Lower leg skin (tissue), 4 donors: ENCODE results near the gene GSG1L. TPM values are rescaled to one million over a fixed set of nuclear protein-coding genes. Genes with fewer than 3 reads are reported as not detected.

Experiments
- DNase-seq, 2 donors: peaks; one replicate each; pipeline ENCODE4 v3.0.0-alpha.2; 2019; ENCODE audit warnings: low spot score in 2 of 2
- H3K4me3 ChIP-seq: fragments of 200-600 bp; sonication (generic); 2 replicates; pipeline ENCODE4 v1.5.1; 2017; ENCODE audit warnings: mild to moderate bottlenecking, low read depth; ENCODE audit not compliant: poor library complexity, severe bottlenecking
- CTCF ChIP-seq, 3 donors: fragments of 450-650 bp; IDR thresholded peaks; one replicate each; pipeline ENCODE4 v1.5.1; 2016; ENCODE audit warnings: antibody characterized with exemption in 3 of 3, mild to moderate bottlenecking in 3 of 3, moderate library complexity in 2 of 3
- POLR2A ChIP-seq, 2 donors: fragments of 450-650 bp; IDR thresholded peaks; one replicate each; pipeline ENCODE4 v1.6.1; 2016 to 2017; ENCODE audit warnings: antibody characterized with exemption in 2 of 2, mild to moderate bottlenecking in 1 of 2, moderate library complexity in 1 of 2
- WGBS, 2 donors: methylation state at CpG; one replicate each; pipeline ENCODE4 v1.1.5; 2018; 5-methylcytosine and 5-hydroxymethylcytosine counted together
- intact Hi-C: fragments of 100-400 bp; cut with DNase I; formaldehyde crosslinking; loops from one replicate; pipeline ENCODE4 v1.15.0; 2023; ENCODE audit warnings: low total_unique reads
- total RNA-seq, 4 donors: library from RNA; depleted of rRNA; stranded (reverse); fragments of >200 nt; gene quantifications; one replicate each; pipeline ENCODE4 v1.1.0, GENCODE V29; 2016

GSG1L gene
- total RNA-seq, 4 donors from 2014 or later, result 0.49 to 1.1 (median 0.59) TPM; not detected in 1

- no peak for DNase-seq
- no peak for TF ChIP-seq POLR2A (IDR thresholded peaks at IDR 0.05)
- TF ChIP-seq CTCF (IDR thresholded peaks at IDR 0.05), result no peak
- intact Hi-C loops, result no loop called here
- 76 to 83% methylated on average over 3 of the region's 3 CpGs for WGBS, 2 donors
- no peak overlapping the region for H3K4me3 ChIP-seq
Observed at GRCh38 chr16:28014851-28015250, 48.7 kb downstream of the GSG1L start.

- 71 to 74% methylated on average over 2 of the region's 2 CpGs for WGBS, 2 donors
- no peak overlapping the region for H3K4me3 ChIP-seq
- intact Hi-C loops, result no loop called here
- DNase-seq, result no peak
- TF ChIP-seq POLR2A (IDR thresholded peaks at IDR 0.05) (no peak), CTCF (IDR thresholded peaks at IDR 0.05) (no peak)
Observed at GRCh38 chr16:28013878-28014277, 49.6 kb downstream of the GSG1L start.

GRCh38 chr16:28013392-28013791, 50.1 kb downstream of the GSG1L start:
- whole genome bisulfite sequencing, 2 donors, result 82 to 90% methylated on average over 6 of the region's 6 CpGs
- TF ChIP-seq CTCF (IDR thresholded peaks at IDR 0.05), result no peak
- TF ChIP-seq POLR2A (IDR thresholded peaks at IDR 0.05), result no peak
- no peak overlapping the region for H3K4me3 ChIP-seq
- no peak for DNase-seq
- intact Hi-C loops, result no loop called here

- intact Hi-C loops, result no loop called here
- TF ChIP-seq CTCF (IDR thresholded peaks at IDR 0.05) (no peak), POLR2A (IDR thresholded peaks at IDR 0.05) (no peak)
- 33 to 43% methylated on average over 7 of the region's 7 CpGs for WGBS, 2 donors
- H3K4me3 ChIP-seq, result no peak overlapping the region
- no peak for DNase-seq
Observed at GRCh38 chr16:28011971-28012445, 51.5 kb downstream of the GSG1L start.

- H3K4me3 ChIP-seq, result no peak overlapping the region
- intact Hi-C loops, result no loop called here
- no peak for DNase-seq
- TF ChIP-seq CTCF (IDR thresholded peaks at IDR 0.05), result no peak
- TF ChIP-seq POLR2A (IDR thresholded peaks at IDR 0.05), result no peak
- 81 to 84% methylated on average over 11 of the region's 11 CpGs for WGBS, 2 donors
Observed at GRCh38 chr16:28011223-28011622, 52.3 kb downstream of the GSG1L start.

GRCh38 chr16:28010671-28011070, 52.8 kb downstream of the GSG1L start:
- WGBS, 2 donors, result 43 to 47% methylated on average over 9 of the region's 9 CpGs
- intact Hi-C loops, result no loop called here
- no peak overlapping the region for H3K4me3 ChIP-seq
- no peak for DNase-seq
- TF ChIP-seq CTCF (IDR thresholded peaks at IDR 0.05), result no peak
- TF ChIP-seq POLR2A (IDR thresholded peaks at IDR 0.05), result no peak
